Activated CD8-positive, alpha-beta T cell treated with anti-CD3 and anti-CD28 coated beads for 36 hours (primary cell): ENCODE measurements around the gene CCER1. TPM values are rescaled to one million over a fixed set of nuclear protein-coding genes. Genes with fewer than 3 reads are reported as not detected.

Experiments used
- ATAC-seq: fragments of 200-7000 bp; cut with Tn5 transposase; one replicate; pipeline ENCODE4 v1.10.0; 2021; ENCODE audit warnings: mild to moderate bottlenecking, moderate library complexity
- CTCF ChIA-PET: fragments of 350-600 bp; sonication (Branson Sonifier 250); formaldehyde crosslinking; loops from one replicate; lab custom pipeline; 2021; ENCODE audit warnings: antibody characterized with exemption; lab: Charles Lee
- POLR2A ChIA-PET: fragments of 350-600 bp; sonication (Branson Sonifier 250); formaldehyde crosslinking; loops from one replicate; lab custom pipeline; 2021; ENCODE audit warnings: antibody characterized with exemption; lab: Charles Lee
- DNase-seq: peaks from one replicate; pipeline ENCODE4 v3.0.0-alpha.2; 2020
- H3K27ac Mint-ChIP-seq: one replicate; pipeline ENCODE4 v1.8.0; 2021; ENCODE audit warnings: mild to moderate bottlenecking, mixed read lengths
- H3K27me3 Mint-ChIP-seq: one replicate; pipeline ENCODE4 v1.8.0; 2021; ENCODE audit warnings: mixed read lengths
- H3K36me3 Mint-ChIP-seq: one replicate; pipeline ENCODE4 v1.8.0; 2021; ENCODE audit warnings: low read depth, mixed read lengths
- H3K4me1 Mint-ChIP-seq: one replicate; pipeline ENCODE4 v1.8.0; 2021; ENCODE audit warnings: low read depth, mixed read lengths
- H3K4me3 Mint-ChIP-seq: one replicate; pipeline ENCODE4 v1.8.0; 2021; ENCODE audit warnings: mild to moderate bottlenecking, moderate library complexity, mixed read lengths
- H3K9me3 Mint-ChIP-seq: one replicate; pipeline ENCODE4 v1.8.0; 2021; ENCODE audit warnings: mixed read lengths
- CTCF ChIP-seq: fragments of 200-600 bp; IDR thresholded peaks from one replicate; pipeline ENCODE4 v1.8.0; 2022; ENCODE audit warnings: antibody characterized with exemption, mild to moderate bottlenecking
- intact Hi-C: fragments of 100-400 bp; cut with micrococcal nuclease; formaldehyde crosslinking; loops from one replicate; pipeline ENCODE4 v1.10.0; 2022
- total RNA-seq, 2 experiments: library from RNA; stranded (reverse); gene quantifications; one replicate each; pipeline ENCODE4 v1.2.3, GENCODE V29; 2021

The CCER1 gene
- not detected for total RNA-seq

GRCh38 chr12:90954921-90955320 is at the start of gene CCER1:
CCER1 (minus strand) TSS chr12:90955176; CDS start chr12:90954742, 434 bp downstream.
- no peak for ATAC-seq
- ChIA-PET CTCF (no interaction called here), POLR2A (no interaction called here)
- TF ChIP-seq CTCF: no peak
- Mint-ChIP-seq H3K27me3 (peaks cover 5% of the 10 kb centered on the region), H3K4me3 (no peak within 1 kb of the TSS), H3K27ac (no peak within 1 kb of the TSS), H3K9me3 (no peaks in the 10 kb centered on the region), H3K4me1 (no peaks in the 10 kb centered on the region), H3K36me3 (no peaks in the 10 kb centered on the region)
- intact Hi-C loops: no loop called here
- no peak for DNase-seq

- DNase-seq (no peak), ATAC-seq (no peak)
- H3K36me3 Mint-ChIP-seq: no peaks in the 10 kb centered on the region
- H3K27me3 Mint-ChIP-seq: no peaks in the 10 kb centered on the region
- intact Hi-C loops: no loop called here
- H3K4me1 Mint-ChIP-seq: peaks cover 11% of the 10 kb centered on the region
- H3K9me3 Mint-ChIP-seq: no peaks in the 10 kb centered on the region
- no peak for TF ChIP-seq CTCF
- CTCF ChIA-PET: no interaction called here
- H3K27ac Mint-ChIP-seq: no peak overlapping the region
- no peak overlapping the region for H3K4me3 Mint-ChIP-seq
- POLR2A ChIA-PET: no interaction called here
Measured at GRCh38 chr12:91003737-91004136, 48.8 kb upstream of the CCER1 start.

- no peaks in the 10 kb centered on the region for H3K4me1 Mint-ChIP-seq
- no peak overlapping the region for H3K4me3 Mint-ChIP-seq
- ChIA-PET CTCF (no interaction called here), POLR2A (no interaction called here)
- no peak for TF ChIP-seq CTCF
- intact Hi-C loops: no loop called here
- H3K27me3 Mint-ChIP-seq: no peaks in the 10 kb centered on the region
- no peaks in the 10 kb centered on the region for H3K9me3 Mint-ChIP-seq
- H3K36me3 Mint-ChIP-seq: no peaks in the 10 kb centered on the region
- H3K27ac Mint-ChIP-seq: no peak overlapping the region
- DNase-seq (no peak), ATAC-seq (no peak)
Measured at GRCh38 chr12:91001306-91001705, 46.3 kb upstream of the CCER1 start.

GRCh38 chr12:90999966-91000365 is 45.0 kb upstream of the CCER1 start:
- Mint-ChIP-seq H3K4me3 (no peak overlapping the region), H3K27me3 (no peaks in the 10 kb centered on the region), H3K9me3 (no peaks in the 10 kb centered on the region), H3K36me3 (no peaks in the 10 kb centered on the region), H3K4me1 (no peaks in the 10 kb centered on the region), H3K27ac (no peak overlapping the region)
- CTCF ChIA-PET: no interaction called here
- no peak for TF ChIP-seq CTCF
- DNase-seq: no peak
- no peak for ATAC-seq
- POLR2A ChIA-PET: no interaction called here
- intact Hi-C loops: no loop called here

- intact Hi-C loops: no loop called here
- H3K4me3 Mint-ChIP-seq: no peak overlapping the region
- no peaks in the 10 kb centered on the region for H3K27me3 Mint-ChIP-seq
Measured at GRCh38 chr12:90999527-90999926, 44.6 kb upstream of the CCER1 start.

More at GRCh38 chr12:90999527-90999926, 44.6 kb upstream of the CCER1 start:
- no peak for TF ChIP-seq CTCF
- H3K36me3 Mint-ChIP-seq: no peaks in the 10 kb centered on the region
- no peak for DNase-seq
- ChIA-PET CTCF (no interaction called here), POLR2A (no interaction called here)
- no peaks in the 10 kb centered on the region for H3K9me3 Mint-ChIP-seq
- H3K4me1 Mint-ChIP-seq: no peaks in the 10 kb centered on the region
- no peak overlapping the region for H3K27ac Mint-ChIP-seq
- no peak for ATAC-seq
